ENCODE data around the gene ENPP6. TPM values are rescaled to one million over a fixed set of nuclear protein-coding genes. Genes with fewer than 3 reads are reported as not detected.

ENPP6 gene
- total and polyA plus RNA-seq, 4 donors = 0.05 to 0.08 (median 0.05) TPM; not detected in 1

- Histone ChIP-seq H3K9me3 (ENCODE audit: control insufficient read depth in 4 of 4, low read length in 3 of 4) (no peaks in the 10 kb centered on the region), H3K27ac (ENCODE audit: low read depth in 1 of 2, low read length in 2 of 2) (no peak overlapping the region), H3K4me1 (ENCODE audit: control insufficient read depth in 4 of 4, insufficient read depth in 4 of 4, low read length in 3 of 4) (peaks cover 6 to 34% (median 25%) of the 10 kb centered on the region in 4 donors), H3K27me3 (ENCODE audit: control insufficient read depth in 4 of 4, insufficient read depth in 4 of 4, low read length in 3 of 4) (no peaks in the 10 kb centered on the region), H3K4me3 (ENCODE audit: low read depth in 1 of 3, low read length in 3 of 3) (no peak overlapping the region), H3K36me3 (ENCODE audit: control insufficient read depth in 4 of 4, insufficient read depth in 3 of 4, low read depth in 1 of 4, low read length in 3 of 4) (no peaks in the 10 kb centered on the region), H3K9ac (ENCODE audit: low read depth in 1 of 2, low read length in 2 of 2) (no peak overlapping the region)
- WGBS = 83% methylated on average over 10 of the region's 10 CpGs
- no peak for TF ChIP-seq FOXA1 (IDR thresholded peaks at IDR 0.05)
- TF ChIP-seq MAX (IDR thresholded peaks at IDR 0.05) = no peak
- TF ChIP-seq RXRA (IDR thresholded peaks at IDR 0.05) = no peak
- no peak for TF ChIP-seq ATF3 (IDR thresholded peaks at IDR 0.05)
- TF ChIP-seq YY1 (IDR thresholded peaks at IDR 0.05) = no peak
- no peak for DNase-seq (ENCODE audit: low spot score)
These were observed 70.7 kb downstream of the ENPP6 start for GRCh38 chr4:184146951-184147350.

- Histone ChIP-seq H3K9ac (ENCODE audit: low read depth in 1 of 2, low read length in 2 of 2) (no peak overlapping the region), H3K4me3 (ENCODE audit: low read depth in 1 of 3, low read length in 3 of 3) (no peak overlapping the region), H3K27ac (ENCODE audit: low read depth in 1 of 2, low read length in 2 of 2) (no peak overlapping the region), H3K9me3 (ENCODE audit: control insufficient read depth in 4 of 4, low read length in 3 of 4) (peaks cover 0 to 4% (median 1%) of the 10 kb centered on the region in 4 donors), H3K4me1 (ENCODE audit: control insufficient read depth in 4 of 4, insufficient read depth in 4 of 4, low read length in 3 of 4) (peaks cover 5 to 24% (median 19%) of the 10 kb centered on the region in 4 donors), H3K36me3 (ENCODE audit: control insufficient read depth in 4 of 4, insufficient read depth in 3 of 4, low read depth in 1 of 4, low read length in 3 of 4) (no peaks in the 10 kb centered on the region), H3K27me3 (ENCODE audit: control insufficient read depth in 4 of 4, insufficient read depth in 4 of 4, low read length in 3 of 4) (no peaks in the 10 kb centered on the region)
- 96% methylated on average over 5 of the region's 5 CpGs for WGBS
- TF ChIP-seq YY1 (IDR thresholded peaks at IDR 0.05) = no peak
- TF ChIP-seq REST (IDR thresholded peaks at IDR 0.05) = no peak
- no peak for TF ChIP-seq HNF4A (conservative IDR thresholded peaks at IDR 0.05)
- TF ChIP-seq ATF3 (IDR thresholded peaks at IDR 0.05) = no peak
- TF ChIP-seq FOXA1 (IDR thresholded peaks at IDR 0.05) = no peak
- TF ChIP-seq GABPA (IDR thresholded peaks at IDR 0.05 in 1 of 2, conservative IDR thresholded peaks at IDR 0.05 in 1 of 2) = no peak
- no peak for TF ChIP-seq FOXA2 (IDR thresholded peaks at IDR 0.05)
- DNase-seq (ENCODE audit: low spot score) = no peak
These were observed 72.1 kb downstream of the ENPP6 start for GRCh38 chr4:184145596-184145995.

GRCh38 chr4:184143770-184144564, 73.7 kb downstream of the ENPP6 start:
- Histone ChIP-seq H3K27ac (ENCODE audit: low read depth in 1 of 2, low read length in 2 of 2) (no peak overlapping the region), H3K9me3 (ENCODE audit: control insufficient read depth in 4 of 4, low read length in 3 of 4) (peaks cover 0 to 4% (median 1%) of the 10 kb centered on the region in 4 donors), H3K4me3 (ENCODE audit: low read depth in 1 of 3, low read length in 3 of 3) (no peak overlapping the region), H3K36me3 (ENCODE audit: control insufficient read depth in 4 of 4, insufficient read depth in 3 of 4, low read depth in 1 of 4, low read length in 3 of 4) (no peaks in the 10 kb centered on the region), H3K27me3 (ENCODE audit: control insufficient read depth in 4 of 4, insufficient read depth in 4 of 4, low read length in 3 of 4) (no peaks in the 10 kb centered on the region), H3K9ac (ENCODE audit: low read depth in 1 of 2, low read length in 2 of 2) (no peak overlapping the region), H3K4me1 (ENCODE audit: control insufficient read depth in 4 of 4, insufficient read depth in 4 of 4, low read length in 3 of 4) (peaks cover 0 to 8% (median 4%) of the 10 kb centered on the region in 4 donors)
- WGBS = 90% methylated on average over 15 of the region's 15 CpGs
- no peak for DNase-seq (ENCODE audit: low spot score)
- TF ChIP-seq ATF3 (IDR thresholded peaks at IDR 0.05) (no peak), TAF1 (conservative IDR thresholded peaks at IDR 0.05) (no peak), HNF4A (conservative IDR thresholded peaks at IDR 0.05) (no peak), RAD21 (IDR thresholded peaks at IDR 0.05) (no peak), HNF4G (IDR thresholded peaks at IDR 0.05) (no peak)
